GM12891 (cell line): ENCODE measurements around the gene DNMBP.

Experiments used
- DNase-seq: peaks from one replicate; pipeline ENCODE4 v3.0.0; 2011; ENCODE audit warnings: low spot score; ENCODE audit not compliant: insufficient read length
- FAIRE-seq: peaks from 2 replicates; lab custom pipeline; 2011; peaks lifted over from hg19 to GRCh38; lab: Jason Lieb, UNC
- PAX5 ChIP-seq: IDR thresholded peaks from 2 replicates; pipeline ENCODE4 v1.6.1; 2011; ENCODE audit warnings: low read length, moderate library complexity, mild to moderate bottlenecking; ENCODE audit not compliant: insufficient read depth, severe bottlenecking
- POLR2A ChIP-seq: IDR thresholded peaks from 2 replicates; pipeline ENCODE4 v1.6.1; 2011; ENCODE audit warnings: low read depth, low read length, control low read depth
- POLR2AphosphoS5 ChIP-seq: IDR thresholded peaks from 2 replicates; pipeline ENCODE4 v1.6.1; 2011; ENCODE audit warnings: low read depth, low read length, control low read depth
- POU2F2 ChIP-seq: IDR thresholded peaks from 2 replicates; pipeline ENCODE4 v1.6.1; 2011; ENCODE audit warnings: low read depth, mild to moderate bottlenecking, control low read depth, low read length, moderate library complexity
- SPI1 ChIP-seq: IDR thresholded peaks from 2 replicates; pipeline ENCODE4 v1.6.1; 2011; ENCODE audit warnings: low read depth, low read length, control low read depth
- TAF1 ChIP-seq: IDR thresholded peaks from 2 replicates; pipeline ENCODE4 v1.6.1; 2011; ENCODE audit warnings: low read depth, low read length, control low read depth

The DNMBP gene

DNA sequence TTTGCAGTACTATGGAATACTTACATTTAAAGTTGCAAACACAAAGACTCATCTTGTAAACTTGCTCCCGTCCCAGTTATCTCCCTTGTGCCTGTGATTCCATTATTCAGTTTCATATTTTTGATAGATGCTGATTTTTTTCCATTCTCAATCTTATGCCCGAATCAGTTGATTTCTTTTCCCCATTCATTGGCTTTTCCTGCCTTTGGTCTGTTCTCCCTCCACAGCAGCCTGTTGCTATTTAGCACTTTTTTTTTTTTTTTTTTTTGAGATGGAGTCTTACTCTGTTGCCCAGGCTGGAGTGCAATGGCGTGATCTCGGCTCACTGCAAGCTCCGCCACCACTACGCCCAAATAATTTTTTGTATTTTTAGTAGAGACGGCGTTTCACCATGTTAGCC, 149.3 kb downstream of the DNMBP start:
- TF ChIP-seq POLR2AphosphoS5, result no peak
- FAIRE-seq (no peak), DNase-seq (no peak)

DNA sequence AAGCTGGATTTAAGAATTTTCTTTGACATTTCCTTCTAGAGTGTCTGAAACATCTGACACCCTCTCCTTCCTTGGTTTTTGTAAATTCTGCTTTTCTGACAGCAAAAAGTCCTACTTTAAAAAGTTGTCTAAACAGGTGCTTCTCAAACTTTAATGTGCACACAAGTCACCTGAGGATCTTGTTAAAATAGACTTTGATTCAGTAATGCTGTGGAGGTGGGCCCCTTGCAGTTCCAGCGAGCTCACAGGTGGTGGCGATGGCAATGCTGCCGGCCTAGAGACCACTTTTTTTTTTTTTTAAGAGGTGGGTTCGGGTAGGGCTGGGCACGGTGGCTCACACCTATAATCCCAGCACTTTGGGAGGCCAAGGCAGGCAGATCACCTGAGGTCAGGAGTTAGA, 150.2 kb downstream of the DNMBP start:
- no peak for TF ChIP-seq SPI1
- TF ChIP-seq POLR2AphosphoS5, result no peak
- no peak for TF ChIP-seq PAX5
- TF ChIP-seq TAF1, result no peak
- no peak for TF ChIP-seq POLR2A
- TF ChIP-seq POU2F2, result no peak
- no peak for FAIRE-seq
- DNase-seq, result no peak

DNA sequence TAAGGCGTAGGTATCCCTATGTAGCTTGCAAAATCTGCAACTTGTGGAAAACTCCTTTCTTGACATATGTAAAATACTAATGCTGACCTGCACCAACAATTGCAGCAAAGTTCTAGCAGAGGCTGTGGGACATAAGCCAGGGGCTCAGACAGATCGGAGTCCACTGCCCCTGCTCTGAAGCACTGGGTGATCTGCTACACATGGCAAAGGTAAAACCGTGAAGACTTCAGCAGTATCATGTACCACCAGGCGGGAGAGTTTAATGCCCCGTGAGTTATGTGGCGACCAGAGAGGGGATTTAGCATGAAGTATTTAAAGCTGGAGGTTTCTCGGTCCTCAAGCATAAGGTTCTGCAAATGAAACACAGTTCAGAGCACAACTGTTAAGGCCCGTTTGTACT, 150.9 kb downstream of the DNMBP start:
- DNase-seq (no peak), FAIRE-seq (no peak)
- no peak for TF ChIP-seq TAF1
- TF ChIP-seq POLR2A, result no peak
- no peak for TF ChIP-seq SPI1
- TF ChIP-seq POLR2AphosphoS5, result no peak
- no peak for TF ChIP-seq PAX5
- no peak for TF ChIP-seq POU2F2

DNA sequence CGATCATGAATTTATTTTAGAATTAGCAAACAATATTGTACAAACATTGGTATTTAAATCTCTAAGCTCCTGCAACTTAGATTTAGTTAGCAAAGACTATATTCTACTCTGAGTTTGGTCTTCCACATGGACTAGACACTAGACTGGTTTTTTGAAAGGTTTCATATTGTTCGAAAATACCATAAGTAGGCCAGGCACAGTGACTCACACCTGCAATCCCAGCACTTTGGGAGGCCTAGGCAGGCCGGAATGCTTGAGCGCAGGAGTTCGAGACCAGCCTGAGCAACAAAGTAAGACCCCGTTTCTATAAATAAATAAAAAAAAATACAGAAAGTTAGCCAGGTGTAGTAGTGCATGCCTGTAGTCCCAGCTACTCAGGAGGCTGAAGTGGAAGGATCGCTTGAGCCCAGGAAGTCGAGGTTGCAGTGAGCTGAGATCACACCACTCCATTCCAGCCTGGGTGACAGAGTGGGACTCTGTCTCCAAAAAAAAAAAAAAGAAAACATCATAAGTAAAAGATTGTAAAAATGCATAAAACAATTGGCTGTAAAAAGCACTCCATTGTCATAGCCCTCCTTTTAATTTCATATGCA, 154.2 kb downstream of the DNMBP start:
- DNase-seq (no peak), FAIRE-seq (no peak)
- TF ChIP-seq PAX5 (no peak), POLR2A (no peak), SPI1 (no peak), POLR2AphosphoS5 (no peak), TAF1 (no peak), POU2F2 (no peak)

DNA sequence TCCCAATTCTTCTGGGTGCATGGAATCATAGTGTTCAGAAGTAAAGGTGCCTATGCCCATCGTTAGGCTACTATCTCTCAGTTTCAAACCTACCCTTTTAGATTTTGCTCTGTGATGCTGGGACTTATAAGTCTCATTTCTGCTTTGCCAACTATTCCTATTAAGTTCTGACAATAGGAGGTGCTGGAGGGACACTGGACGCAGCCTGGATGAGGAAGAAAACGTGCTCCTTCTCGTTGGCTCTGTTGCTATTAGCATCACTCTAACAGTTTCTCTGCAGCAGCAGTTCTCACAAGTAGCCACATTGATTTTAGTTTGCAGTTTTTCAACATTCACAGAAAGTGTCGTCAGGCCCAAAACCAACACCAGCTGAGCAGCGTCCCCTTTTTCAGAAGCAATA, 154.9 kb downstream of the DNMBP start:
- DNase-seq (no peak), FAIRE-seq (no peak)
- no peak for TF ChIP-seq POLR2A
- no peak for TF ChIP-seq POU2F2
- TF ChIP-seq SPI1, result no peak
- no peak for TF ChIP-seq PAX5
- TF ChIP-seq TAF1, result no peak
- no peak for TF ChIP-seq POLR2AphosphoS5

DNA sequence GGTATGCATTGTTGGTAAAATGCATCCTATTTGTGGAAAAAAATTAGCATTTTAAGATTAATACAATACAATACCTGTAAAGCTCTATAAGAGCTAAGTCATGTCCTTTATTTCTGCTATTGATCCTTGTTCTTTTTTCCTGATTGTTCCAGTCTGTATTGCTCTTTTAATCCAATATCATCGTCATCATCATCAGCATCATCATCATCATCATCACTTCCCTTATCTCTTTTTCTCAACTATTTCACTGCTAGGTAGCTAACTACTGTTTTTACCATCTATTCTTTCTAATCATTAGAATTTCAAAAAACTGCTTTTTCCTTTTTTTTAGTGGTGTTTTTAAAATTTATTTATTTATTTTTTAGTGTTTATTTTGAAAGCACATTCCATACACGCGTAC, 156.1 kb downstream of the DNMBP start:
- FAIRE-seq (no peak), DNase-seq (no peak)
- TF ChIP-seq POLR2AphosphoS5 (no peak), PAX5 (no peak), SPI1 (no peak), POLR2A (no peak), TAF1 (no peak)

DNA sequence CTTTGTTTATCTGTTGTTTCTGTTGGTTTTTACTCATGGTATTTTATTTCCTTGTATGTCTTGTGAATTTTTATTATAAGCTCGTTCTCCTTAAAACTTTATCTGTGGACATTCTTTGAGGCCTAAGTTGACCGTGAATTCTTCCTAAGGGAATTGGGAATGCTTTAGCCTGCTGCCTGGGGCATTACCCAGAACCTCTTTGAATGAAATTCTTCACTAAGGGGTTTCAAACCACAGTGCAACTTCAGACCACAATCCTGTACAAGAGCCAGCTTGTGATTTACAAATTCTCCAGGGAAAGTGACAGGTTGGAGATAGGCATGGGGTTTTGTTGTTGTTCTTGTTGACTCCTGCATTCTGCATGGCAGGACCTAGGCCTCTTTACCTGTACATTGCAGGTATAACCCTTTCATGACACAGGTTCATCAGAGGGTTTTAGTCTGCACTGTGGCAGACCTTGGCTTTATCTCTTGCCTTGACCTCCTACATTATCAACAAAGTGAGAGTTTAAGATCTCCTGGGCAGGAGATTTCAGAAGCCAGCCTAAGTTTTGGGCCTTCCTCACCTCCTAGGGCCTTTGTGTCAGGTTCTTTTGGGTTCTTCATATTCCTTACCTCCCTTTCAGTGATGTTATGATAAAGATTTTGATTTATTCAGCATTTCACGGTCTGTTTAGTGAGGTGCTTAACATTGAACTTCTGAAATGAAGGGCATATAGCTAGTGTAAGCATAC, 157.1 kb downstream of the DNMBP start:
- TF ChIP-seq PAX5 (no peak), POU2F2 (no peak), SPI1 (no peak), POLR2A (no peak), POLR2AphosphoS5 (no peak), TAF1 (no peak)
- FAIRE-seq (no peak), DNase-seq (no peak)

DNA sequence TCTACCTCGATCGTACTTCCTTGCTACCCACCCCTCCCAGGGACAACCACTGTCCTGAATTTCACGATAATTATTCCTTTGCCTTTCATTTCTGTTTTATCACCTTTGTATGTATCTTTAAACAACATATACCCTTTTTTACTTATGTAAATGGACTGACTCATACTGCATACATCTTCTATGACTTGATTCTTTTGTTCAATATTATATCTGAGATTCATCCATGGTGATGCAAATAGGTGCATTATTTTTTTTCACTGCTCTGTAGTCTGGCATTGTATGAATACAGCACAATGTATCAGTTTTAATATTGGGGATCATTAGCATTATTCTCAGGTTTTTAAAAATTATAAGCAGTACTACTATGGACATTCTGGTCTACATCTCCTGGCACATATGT, 157.9 kb downstream of the DNMBP start:
- FAIRE-seq, result no peak

DNA sequence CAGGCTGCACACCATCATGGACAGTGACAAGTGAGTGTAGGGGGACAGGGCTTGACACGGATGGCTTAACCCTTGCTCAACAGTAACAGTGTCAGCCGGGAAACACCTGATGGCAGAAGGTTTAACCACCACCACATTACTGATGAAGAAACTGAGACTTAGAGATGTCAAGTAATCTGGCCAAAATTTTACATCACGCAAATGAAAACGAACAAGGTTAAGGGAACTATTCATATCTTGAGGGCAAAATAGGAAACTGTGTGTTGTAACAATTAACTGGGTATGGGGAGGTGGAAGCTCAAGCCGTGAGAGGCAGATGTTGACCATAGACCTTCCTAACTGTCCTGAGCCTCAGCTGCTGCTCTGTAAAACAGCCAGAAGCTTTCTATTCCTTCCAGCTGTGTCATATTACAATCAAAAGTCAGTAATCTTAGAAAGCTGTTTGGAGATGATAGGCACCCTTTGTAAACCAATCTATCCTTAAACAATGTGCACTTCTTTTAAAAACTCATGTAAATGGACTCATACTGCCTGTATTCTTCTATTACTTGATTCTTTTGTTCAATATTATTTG, 158.9 kb downstream of the DNMBP start:
- no peak for TF ChIP-seq POLR2AphosphoS5
- no peak for TF ChIP-seq PAX5
- TF ChIP-seq TAF1, result no peak
- TF ChIP-seq SPI1, result no peak
- no peak for TF ChIP-seq POLR2A
- TF ChIP-seq POU2F2, result no peak
- FAIRE-seq (no peak), DNase-seq (no peak)

More for the DNA sequence above, 157.9 kb downstream of the DNMBP start:
- TF ChIP-seq POLR2AphosphoS5 (no peak), POLR2A (no peak), POU2F2 (no peak), SPI1 (no peak), TAF1 (no peak), PAX5 (no peak)
- DNase-seq, result no peak
